GM19023 (cell line): ENCODE results near the gene PIN1.

Source experiments
- ATAC-seq: cut with Tn5 transposase; IDR thresholded peaks from one replicate; pipeline ENCODE4 v1.9.1; 2021; ENCODE audit warnings: mild to moderate bottlenecking, moderate library complexity; ENCODE audit not compliant: unreplicated experiment

Gene PIN1

DNA sequence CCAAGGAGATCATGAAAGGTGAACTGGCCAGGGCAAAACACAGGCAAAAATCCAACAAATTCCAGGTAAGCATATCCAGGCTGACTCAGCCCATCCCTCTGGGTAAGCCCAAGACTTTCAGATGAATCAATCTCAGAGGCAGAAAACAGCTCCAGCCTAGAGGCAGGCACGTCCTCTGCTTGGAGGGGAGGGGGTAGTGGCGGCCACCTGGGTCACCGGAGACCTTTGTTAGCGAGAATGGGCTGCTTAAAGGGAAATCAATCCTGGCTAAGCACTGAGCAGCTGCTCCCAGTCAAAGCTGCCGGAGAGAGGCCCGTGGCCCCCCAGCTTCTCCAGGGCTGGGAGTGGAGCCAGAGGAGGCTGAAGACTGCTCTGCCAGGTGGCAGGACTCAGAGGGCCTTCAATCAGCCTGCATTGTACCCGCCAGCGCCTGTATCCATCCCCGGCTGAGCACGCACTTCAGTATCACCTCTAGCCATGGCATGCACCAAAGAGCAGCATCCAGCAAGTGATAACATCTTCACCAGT lies 48.2 kb downstream of the PIN1 start:
- ATAC-seq, result no peak

DNA sequence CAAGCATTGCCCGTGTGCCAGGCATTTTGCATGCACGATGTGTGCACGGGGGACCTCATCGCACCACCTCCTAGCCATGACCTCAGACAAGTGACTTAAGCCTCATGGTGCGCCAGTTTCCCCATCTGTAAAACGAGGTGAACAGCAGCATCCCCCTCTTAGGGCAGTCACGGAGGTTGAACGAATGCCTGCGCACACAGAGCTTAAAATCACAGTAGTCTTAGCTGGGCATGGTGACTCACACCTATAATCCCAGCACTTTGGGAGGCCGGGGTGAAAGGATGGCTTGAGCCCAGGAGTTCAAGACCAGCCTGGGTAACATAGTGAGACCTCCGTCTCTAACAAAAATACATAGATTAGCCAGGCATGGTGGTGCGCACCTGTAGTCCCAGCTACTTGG lies 48.6 kb downstream of the PIN1 start:
- no peak for ATAC-seq

DNA sequence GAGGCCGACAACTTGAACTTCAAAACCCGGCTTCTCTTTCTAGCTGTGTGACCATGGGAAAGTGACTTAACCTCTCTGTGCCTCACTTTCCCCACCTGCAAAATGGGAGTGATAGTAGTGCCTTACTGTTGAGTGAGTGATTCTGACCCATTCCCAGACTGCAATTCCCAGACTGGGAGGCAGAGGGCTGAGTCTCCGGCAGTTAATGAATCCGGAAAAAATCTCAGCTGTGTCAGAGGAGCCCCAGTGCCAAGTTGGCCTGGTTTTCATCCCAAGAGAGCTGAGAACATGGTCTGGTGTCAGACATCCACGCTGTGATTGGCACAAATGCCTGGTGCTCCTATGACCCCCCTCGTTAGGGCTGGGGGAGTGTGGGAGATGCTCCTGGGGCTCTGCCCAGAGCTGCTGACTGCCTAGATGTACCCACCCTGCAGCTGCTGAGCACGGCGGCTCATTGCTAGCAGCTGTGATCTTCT lies 50.0 kb downstream of the PIN1 start:
- no peak for ATAC-seq

DNA sequence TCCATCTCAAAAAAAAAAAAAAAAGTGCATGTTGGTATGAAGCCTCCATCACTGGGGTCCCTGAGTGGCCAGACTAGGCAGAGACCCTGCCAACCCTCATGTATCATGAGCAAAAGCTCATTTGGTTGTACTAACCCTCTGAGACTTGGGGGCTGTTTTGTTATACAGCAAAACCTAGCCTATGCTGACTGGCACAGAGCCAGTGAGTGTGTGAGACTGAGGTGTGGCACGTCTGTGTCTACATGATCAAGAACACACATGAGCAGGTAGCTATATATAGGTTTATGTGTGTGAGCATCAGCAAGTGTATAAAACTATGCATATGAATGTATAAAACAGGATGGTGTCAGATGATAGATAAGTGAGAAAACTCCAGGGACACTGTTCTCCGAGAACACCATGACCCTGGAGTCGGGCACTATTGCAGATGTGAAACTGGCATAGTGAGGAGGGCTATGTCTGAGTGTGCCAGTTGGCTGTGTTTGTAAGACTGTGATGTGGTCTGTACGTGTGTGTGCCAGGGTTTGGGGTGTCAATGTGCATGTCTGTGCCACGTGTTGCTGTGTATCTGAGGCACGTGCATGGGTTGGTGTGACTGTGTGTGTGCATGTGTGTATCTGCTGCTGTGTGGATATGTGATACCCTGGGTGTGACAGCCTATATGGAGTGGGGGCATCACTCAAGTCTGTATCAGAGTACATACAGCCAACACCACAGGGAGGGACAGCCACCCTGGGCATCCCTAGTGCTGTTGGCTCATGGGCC lies 56.7 kb downstream of the PIN1 start:
- no peak for ATAC-seq
